ENCODE data around the gene IL17B. TPM values are rescaled to one million over a fixed set of nuclear protein-coding genes. Genes with fewer than 3 reads are reported as not detected.

The IL17B gene
- total RNA-seq, 1 experiment from 2014 or later: not detected

GRCh38 chr5:149425729-149426128 is 46.6 kb upstream of the IL17B start:
- intact Hi-C loops (cut with micrococcal nuclease): no loop called here
- Mint-ChIP-seq H3K4me3 (ENCODE audit: unreplicated experiment) (no peak overlapping the region), H3K36me3 (ENCODE audit: insufficient read depth, unreplicated experiment) (no peaks in the 10 kb centered on the region), H3K9me3 (ENCODE audit: unreplicated experiment) (no peaks in the 10 kb centered on the region), H3K4me1 (ENCODE audit: insufficient read depth, unreplicated experiment) (no peaks in the 10 kb centered on the region), H3K27me3 (ENCODE audit: insufficient read depth, unreplicated experiment) (no peaks in the 10 kb centered on the region), H3K27ac (ENCODE audit: low read depth, unreplicated experiment) (no peak overlapping the region)
- POLR2A ChIA-PET: no interaction called here
- TF ChIP-seq CTCF (IDR thresholded peaks at IDR 0.05; ENCODE audit: unreplicated experiment): no peak
- CTCF ChIA-PET: interaction anchor here (0.6 to 8.5 kb wide), 13 partner anchors 8 to 685 kb away, joined by 3 to 81 read pairs (median 4); no protein-coding TSS in a partner anchor
- no TSS peak for BruUV-seq (replicated peaks)
- DNase-seq (ENCODE audit: unreplicated experiment): no peak

GRCh38 chr5:149424371-149425315 is 45.6 kb upstream of the IL17B start:
- CTCF ChIA-PET: interaction anchor here (0.6 to 8.5 kb wide), 11 partner anchors 9 to 338 kb away, joined by 3 to 81 read pairs (median 4); no protein-coding TSS in a partner anchor
- Mint-ChIP-seq H3K9me3 (ENCODE audit: unreplicated experiment) (no peaks in the 10 kb centered on the region), H3K4me3 (ENCODE audit: unreplicated experiment) (no peak overlapping the region), H3K27me3 (ENCODE audit: insufficient read depth, unreplicated experiment) (no peaks in the 10 kb centered on the region), H3K27ac (ENCODE audit: low read depth, unreplicated experiment) (no peak overlapping the region), H3K4me1 (ENCODE audit: insufficient read depth, unreplicated experiment) (no peaks in the 10 kb centered on the region), H3K36me3 (ENCODE audit: insufficient read depth, unreplicated experiment) (no peaks in the 10 kb centered on the region)
- POLR2A ChIA-PET: interaction anchor here (0.6 to 1.0 kb wide), 3 partner anchors 11 to 649 kb away, joined by 3 read pairs; no protein-coding TSS in a partner anchor
- no peak for DNase-seq (ENCODE audit: unreplicated experiment)
- BruUV-seq (replicated peaks): no TSS peak
- no peak for TF ChIP-seq CTCF (IDR thresholded peaks at IDR 0.05; ENCODE audit: unreplicated experiment)
- intact Hi-C loops (cut with micrococcal nuclease): no loop called here

GRCh38 chr5:149423794-149424268 is 44.7 kb upstream of the IL17B start:
- DNase-seq (ENCODE audit: unreplicated experiment): no peak
- no peaks in the 10 kb centered on the region for H3K9me3 Mint-ChIP-seq (ENCODE audit: unreplicated experiment)
- intact Hi-C loops (cut with micrococcal nuclease): no loop called here
- H3K36me3 Mint-ChIP-seq (ENCODE audit: insufficient read depth, unreplicated experiment): no peaks in the 10 kb centered on the region
- no peak for TF ChIP-seq CTCF (IDR thresholded peaks at IDR 0.05; ENCODE audit: unreplicated experiment)
- BruUV-seq (replicated peaks): no TSS peak
- no peak overlapping the region for H3K27ac Mint-ChIP-seq (ENCODE audit: low read depth, unreplicated experiment)
- ChIA-PET CTCF (interaction anchor here (0.7 to 8.5 kb wide), 4 partner anchors 10 to 104 kb away, joined by 3 to 81 read pairs (median 4); no protein-coding TSS in a partner anchor), POLR2A (interaction anchor here (0.6 to 1.0 kb wide), 3 partner anchors 10 to 648 kb away, joined by 3 read pairs; no protein-coding TSS in a partner anchor)
- no peak overlapping the region for H3K4me3 Mint-ChIP-seq (ENCODE audit: unreplicated experiment)
- no peaks in the 10 kb centered on the region for H3K4me1 Mint-ChIP-seq (ENCODE audit: insufficient read depth, unreplicated experiment)
- peaks cover 3% of the 10 kb centered on the region for H3K27me3 Mint-ChIP-seq (ENCODE audit: insufficient read depth, unreplicated experiment)

All from MCF 10A (cell line).